ENCODE data around the gene AMBN.

AMBN gene, protein sequence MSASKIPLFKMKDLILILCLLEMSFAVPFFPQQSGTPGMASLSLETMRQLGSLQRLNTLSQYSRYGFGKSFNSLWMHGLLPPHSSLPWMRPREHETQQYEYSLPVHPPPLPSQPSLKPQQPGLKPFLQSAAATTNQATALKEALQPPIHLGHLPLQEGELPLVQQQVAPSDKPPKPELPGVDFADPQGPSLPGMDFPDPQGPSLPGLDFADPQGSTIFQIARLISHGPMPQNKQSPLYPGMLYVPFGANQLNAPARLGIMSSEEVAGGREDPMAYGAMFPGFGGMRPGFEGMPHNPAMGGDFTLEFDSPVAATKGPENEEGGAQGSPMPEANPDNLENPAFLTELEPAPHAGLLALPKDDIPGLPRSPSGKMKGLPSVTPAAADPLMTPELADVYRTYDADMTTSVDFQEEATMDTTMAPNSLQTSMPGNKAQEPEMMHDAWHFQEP

DNA sequence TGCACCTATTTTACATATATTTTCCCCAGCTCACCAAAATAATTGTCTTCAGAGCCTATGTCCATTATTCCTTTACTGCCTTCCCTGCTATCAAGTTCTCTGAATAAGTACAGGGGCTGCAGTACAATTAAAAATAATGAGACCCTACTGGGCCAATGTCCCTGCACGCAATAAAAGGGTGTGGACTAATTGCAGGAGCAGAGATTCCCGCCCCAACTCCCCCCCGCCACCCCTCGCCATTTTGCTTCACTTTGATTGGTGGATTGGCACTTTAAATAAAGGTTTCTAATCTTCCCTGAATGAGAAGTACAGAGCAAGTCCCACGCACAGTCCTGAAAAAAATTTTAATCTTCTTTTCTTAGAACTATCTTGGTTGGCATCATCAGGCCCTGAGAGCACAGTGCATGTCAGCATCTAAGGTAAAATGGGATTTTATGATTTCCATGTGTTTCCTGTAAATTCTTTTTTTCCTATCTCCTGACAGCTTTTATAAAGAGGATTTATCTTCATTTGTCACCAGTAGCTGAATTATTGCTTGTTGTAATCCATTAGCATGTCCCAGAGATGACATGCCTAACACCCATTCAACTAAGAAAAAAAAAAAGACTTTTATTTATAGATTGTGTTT lies at the start of gene AMBN:
Gene AMBN (plus strand): TSS at position 302 of the 628 bp plus-strand sequence. CDS start 103 bp downstream, at position 405.
- DNase-seq (ENCODE audit: low spot score), result no peak

DNA sequence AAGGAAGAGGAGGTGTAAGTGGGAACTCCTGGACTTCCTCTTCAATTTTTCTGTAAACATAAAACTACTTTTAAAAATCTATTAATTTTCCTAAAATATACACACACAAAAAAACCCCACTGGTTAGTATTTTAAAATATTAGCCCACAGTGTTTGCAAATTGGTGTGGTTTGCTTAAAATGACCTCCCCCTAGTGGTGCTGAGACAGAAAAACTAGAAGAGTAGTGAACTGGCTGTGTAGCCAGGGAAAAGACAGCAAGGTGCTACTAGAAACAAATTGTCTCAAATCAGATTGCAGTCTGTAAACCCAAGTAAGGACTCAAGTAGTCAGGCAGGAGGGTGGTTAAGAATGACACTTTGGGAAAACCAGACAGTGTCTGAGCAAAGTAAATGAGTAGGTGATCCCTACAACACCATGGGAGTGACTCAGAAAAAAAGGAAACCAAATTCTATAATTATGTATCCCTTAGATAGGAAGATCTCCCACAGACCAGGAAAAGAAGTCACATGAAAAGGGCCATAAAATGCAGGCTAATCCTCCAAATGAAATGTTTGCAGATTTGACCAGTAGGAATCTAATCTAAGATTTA lies 47.7 kb upstream of the AMBN start:
- no peak for DNase-seq (ENCODE audit: low spot score)

DNA sequence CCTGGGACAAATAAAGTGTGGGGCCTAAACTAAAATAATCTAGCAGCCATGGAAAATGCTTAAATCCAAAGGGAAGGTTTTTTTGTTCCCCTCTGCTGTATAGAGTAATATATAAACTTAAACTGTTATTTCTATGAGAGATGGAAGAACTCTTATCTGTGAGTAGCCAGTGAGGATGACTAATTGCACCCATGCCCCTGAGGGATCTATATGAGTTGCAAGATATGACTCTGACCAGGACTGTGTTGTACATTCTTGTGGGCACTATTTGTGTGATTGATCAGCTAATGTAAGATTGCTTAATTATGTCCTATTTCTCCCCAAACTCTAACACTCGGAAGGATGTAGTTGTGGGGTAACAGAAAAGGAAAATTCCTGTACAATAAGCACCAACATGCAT lies 35.2 kb upstream of the AMBN start:
- DNase-seq (ENCODE audit: low spot score), result no peak

DNA sequence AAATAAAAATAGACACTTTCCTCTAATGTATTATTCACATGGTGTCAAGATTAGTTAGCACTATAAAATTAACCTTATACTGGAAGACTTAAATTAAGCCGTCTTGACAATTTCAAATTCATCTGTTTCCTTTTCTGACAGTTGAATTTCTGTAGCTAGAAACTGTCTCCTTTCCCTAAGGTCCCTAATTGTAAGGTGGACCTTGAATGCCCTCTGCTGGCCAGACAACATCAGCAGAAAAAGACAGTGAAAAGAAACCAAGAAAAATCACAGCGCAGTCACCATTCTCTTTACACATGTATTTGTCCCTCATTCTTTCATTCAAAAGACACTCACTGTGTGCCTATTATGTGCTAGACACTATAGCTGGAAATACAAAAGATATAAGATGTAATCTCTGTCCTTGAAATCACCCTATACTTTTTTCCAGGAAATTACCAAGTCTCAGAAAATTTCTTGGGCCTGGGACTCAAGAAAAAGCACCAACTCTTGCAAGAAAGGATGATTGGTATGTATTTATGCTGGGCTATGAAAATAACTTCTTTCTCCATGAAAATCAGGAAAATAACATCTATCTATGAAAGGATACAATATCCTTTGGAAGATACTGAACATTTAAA lies 32.7 kb upstream of the AMBN start:
- peak; percentile 38 for DNase-seq (ENCODE audit: low spot score)

GRCh38 chr4:70559924-70560323 lies 32.1 kb upstream of the AMBN start:
- no peak for DNase-seq (ENCODE audit: low spot score)

GRCh38 chr4:70564033-70564432 lies 28.0 kb upstream of the AMBN start:
- DNase-seq (ENCODE audit: low spot score), result no peak

DNA sequence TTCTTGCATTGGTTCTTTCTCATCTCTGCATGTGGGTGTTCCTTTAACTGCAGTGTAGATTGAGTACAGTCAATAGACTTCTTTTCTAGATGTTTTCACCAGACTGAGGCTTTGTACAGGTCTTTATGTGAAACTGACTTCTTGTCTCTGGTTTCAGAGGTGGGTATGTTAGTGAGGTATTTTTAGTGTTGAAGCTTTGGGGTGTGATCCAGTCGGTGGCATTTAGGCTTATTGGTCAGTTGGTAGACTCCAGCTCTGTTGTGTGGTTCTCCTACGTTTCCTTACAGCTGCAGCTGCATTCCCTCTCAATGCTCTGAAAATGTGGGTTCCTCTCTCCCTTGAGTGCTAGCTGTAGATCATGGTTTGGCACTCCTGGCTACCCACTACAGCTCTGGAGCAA lies 21.3 kb upstream of the AMBN start:
- DNase-seq (ENCODE audit: low spot score), result no peak

DNA sequence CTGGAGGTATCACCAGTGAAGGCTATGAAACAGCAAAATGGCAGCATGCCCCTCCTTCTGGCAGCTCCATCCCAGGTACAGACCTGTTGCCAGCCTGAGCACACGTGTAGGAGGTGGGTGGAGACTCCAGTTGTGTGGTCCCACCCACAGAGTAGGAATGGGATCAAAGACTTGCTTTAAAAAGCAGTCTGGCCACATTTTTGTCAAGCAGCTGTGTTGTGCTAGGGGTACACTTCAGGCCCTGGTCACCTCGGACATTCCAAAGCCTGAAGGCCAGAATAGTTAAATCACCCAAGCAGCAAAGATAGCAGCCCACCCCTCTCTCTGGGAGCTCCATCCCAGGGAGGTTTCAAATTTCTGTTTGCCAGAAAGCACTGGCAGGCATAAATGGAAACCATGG lies 20.3 kb upstream of the AMBN start:
- DNase-seq (ENCODE audit: low spot score), result no peak

- no peak for DNase-seq (ENCODE audit: low spot score)
These were observed 16.1 kb upstream of the AMBN start for GRCh38 chr4:70575964-70576363.

DNA sequence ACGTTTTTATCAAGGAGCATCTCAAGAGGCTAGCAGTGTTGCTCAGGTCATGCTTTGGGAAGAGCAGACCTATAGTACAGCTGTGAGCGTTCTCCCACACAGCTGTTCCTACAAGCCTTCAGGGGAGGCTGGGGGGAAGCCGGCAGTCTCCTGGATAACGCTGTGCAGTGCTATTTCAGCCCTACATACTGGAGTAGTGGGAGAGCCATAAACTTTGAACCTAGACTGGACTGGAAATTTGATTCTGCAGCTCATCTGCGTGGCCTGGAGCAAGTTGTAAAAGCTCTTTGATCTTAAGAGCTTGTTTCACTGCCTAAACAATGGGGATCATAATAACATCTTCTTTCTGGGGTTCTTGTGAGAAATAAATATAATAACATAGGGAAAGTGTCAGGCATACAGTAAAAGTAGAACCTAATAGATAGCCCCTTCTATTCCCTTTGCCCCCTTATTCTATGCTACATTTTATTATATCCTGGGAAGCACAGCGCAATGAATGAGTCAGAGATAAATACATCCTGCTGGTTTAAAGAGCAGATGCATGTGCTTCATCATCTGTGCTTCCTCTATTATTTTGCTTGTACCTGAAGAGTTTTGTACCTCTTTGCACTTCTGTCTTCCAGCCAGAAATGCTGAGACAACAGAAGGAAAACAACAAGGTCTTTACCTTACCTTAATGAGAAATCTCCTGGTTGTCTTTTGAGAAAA lies 14.7 kb upstream of the AMBN start:
- DNase-seq (ENCODE audit: low spot score), result no peak

- no peak for DNase-seq (ENCODE audit: low spot score)
These were observed 10.1 kb upstream of the AMBN start for GRCh38 chr4:70581980-70582379.

DNA sequence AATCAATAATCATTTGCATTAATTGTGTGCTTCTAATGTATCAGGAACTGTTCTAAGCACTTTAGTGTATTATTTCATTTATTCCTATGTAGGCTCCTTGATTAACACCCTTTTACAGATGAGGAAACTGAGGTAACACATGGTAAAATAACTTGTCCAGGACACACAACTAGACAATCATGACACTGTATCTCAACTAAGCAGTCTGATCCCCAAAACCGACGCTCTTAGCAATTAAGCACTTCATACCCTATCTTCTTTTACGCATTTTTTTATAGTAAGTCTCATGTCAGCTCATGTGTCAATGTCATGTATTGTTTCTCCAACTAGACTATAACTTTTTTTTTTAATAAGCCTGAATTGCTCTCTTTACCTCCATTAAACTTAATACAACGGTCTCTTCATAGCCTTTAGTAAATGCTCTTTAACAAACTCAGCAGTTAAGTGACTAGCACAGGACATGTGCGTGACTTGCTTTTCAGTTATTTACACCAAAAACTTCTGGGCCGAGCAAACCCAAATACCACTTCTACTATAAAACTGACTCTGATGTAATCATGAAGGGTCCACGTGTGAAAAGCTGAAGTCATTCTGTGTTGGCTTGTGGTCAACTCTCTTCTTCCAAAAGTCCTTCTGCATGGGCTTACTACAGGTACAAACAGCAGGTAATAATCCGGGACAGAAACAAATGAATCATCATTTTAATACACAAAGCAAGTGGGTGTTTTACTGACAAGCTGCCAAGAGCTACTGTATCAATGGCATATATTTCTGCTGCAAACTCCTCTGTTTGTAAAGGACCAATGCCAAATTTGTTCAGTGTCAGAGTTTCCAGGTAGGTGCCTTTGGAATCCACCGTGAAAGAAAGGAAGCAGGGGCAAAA lies 7.9 kb upstream of the AMBN start:
- no peak for DNase-seq (ENCODE audit: low spot score)

DNA sequence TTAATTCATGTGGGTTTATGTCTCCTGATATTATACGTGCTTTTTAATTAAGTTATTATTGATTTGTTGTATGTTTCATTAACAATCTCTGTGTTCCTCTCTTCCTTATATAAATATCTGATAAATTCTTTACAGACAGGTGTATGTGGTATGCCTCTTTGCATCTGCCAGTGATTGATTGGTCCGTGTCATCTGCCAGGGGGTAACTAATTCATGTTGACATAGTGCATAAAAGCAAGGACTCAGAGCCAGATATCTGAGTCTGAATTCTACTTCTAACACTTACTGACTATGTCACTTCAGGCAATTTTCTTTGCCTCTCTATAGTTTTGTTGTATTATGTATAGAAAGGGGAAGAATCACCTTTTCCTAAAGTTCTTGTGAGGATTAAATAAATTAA lies 5.2 kb upstream of the AMBN start:
- no peak for DNase-seq (ENCODE audit: low spot score)

DNA sequence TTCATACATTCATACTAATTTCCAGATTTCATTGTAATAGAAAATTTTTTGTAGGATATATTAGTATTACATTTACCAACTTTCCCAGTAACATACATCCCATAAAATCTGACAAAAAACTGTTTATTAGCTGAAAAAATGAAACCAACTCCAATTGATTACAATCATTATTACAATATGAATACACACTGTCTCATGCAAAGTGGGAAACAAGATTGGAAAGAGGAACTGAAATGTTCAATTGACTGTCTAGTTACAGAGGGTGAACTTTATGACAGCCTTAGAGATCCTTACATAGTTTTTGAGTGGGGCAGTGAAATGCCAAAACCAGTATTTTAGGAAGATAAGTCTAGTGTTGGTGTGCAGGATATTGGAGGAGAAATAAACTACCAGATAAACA lies 2.3 kb upstream of the AMBN start:
- DNase-seq (ENCODE audit: low spot score), result no peak

DNA sequence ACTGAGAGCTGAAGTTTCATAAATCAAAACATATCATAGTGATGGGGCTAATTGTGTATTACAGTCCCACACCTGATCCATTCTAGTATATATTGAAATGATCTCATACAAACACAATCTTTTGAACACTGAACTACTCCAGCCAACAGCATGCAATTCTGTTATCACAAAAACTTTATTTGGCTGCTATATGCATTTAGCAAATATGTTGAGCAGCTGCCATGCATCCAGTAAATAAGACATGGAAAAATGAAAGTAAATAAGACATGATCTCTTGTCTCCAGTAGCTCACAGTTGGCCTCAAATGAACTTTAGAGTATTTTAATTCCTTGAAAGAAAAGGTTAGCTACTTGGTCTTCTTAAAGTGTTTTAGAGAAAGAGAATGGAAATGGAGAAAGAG lies 2.1 kb downstream of the AMBN start:
- DNase-seq (ENCODE audit: low spot score), result no peak

DNA sequence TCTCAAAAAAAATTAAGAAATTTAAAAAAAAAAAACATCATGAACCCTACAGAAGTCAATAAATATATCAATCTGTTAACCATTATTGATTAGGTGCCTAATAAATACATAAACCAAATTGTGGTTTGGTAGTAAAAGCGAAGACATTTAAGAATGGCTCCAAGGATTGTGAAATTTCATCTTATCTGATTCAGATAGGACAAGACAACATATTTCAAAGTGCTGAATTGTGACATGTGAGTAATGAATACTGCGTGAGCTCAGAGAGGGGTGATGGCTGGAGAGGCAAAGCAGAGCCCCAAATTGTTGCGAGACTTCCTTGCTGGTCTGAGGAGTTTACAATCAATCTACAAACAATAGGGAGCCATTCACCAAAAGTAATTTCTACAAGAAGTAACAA lies 8.2 kb downstream of the AMBN start:
- no peak for DNase-seq (ENCODE audit: low spot score)

DNA sequence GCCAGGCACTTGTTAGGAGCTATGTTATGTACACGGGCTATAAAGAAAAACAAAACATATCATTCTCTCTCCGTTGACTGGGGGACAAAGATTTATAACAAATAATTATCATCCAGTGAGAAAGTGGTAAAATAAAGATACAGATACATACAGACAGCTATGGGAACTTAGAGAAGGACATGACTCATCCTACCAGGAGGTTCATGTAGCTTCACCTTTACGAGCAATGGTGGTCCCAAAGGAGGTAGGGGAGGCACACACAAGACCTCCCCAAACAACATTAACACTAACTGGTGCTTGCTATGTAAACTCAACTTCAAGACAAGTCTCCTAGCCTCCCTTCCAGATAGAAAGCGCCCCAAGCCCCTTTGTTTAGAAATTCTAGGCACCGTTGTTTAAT lies 8.9 kb downstream of the AMBN start:
- DNase-seq (ENCODE audit: low spot score), result no peak

DNA sequence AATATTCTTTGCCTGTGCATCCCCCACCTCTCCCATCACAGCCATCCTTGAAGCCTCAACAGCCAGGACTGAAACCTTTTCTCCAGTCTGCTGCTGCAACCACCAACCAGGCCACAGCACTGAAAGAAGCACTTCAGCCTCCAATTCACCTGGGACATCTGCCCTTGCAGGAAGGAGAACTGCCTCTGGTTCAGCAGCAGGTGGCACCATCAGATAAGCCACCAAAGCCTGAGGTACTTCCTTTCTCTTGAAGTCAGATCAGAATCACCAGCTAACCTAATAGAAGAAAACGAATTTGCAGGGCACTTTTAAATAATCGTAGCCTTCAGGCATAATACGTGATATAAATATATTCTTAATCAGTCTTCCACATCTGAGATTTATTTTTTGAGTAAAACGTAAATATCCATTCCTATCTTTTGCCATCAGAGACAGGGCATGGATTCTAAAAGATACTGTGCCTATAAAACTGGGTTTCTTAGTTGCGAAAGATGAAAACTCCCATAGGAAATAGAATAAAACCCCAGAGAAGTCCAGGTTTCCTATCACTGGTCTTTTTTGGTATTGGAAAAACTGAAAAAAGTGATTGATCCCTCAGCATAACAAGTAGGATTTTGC lies 9.5 kb downstream of the AMBN start:
- DNase-seq (ENCODE audit: low spot score), result peak; percentile 68

DNA sequence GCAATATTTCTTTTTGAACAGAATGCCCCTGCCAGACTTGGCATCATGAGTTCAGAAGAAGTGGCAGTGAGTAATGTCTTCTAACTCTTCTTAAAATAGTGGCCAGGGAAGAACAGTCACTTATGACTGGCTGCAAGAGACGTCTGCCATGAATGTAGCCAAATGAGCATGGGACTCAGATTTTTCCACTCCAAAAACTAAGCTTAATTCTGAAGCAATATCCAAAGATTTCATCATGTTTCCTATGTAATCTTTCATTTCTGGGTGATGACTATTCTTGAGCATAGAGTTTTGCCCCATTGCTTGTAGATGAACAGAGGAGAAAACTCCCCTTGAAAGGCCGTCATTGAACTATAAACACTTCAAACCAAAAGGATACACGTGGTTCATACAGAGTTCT lies 11.8 kb downstream of the AMBN start:
- DNase-seq (ENCODE audit: low spot score), result no peak

- no peak for DNase-seq (ENCODE audit: low spot score)
These were observed 14.4 kb downstream of the AMBN start for GRCh38 chr4:70606459-70606858.

- no peak for DNase-seq (ENCODE audit: low spot score)
These were observed 15.3 kb downstream of the AMBN start for GRCh38 chr4:70607334-70607853.

Data from CD4-positive, alpha-beta T cell treated with Interleukin-2 at 100 ng/mL for 4 hours (primary cell).